Medulla oblongata (tissue), 1 donor: ENCODE results near the gene ZNF660.
A peak's percentile ranks its signal among the peaks of the same experiment; 100 is the strongest.
"Not testable (repeated sequence)": the region's sequence is repeated elsewhere in the genome, so short reads cannot be mapped to it uniquely, and the experiment has no call there.

ENCODE experiments used
- DNase-seq: peaks from one replicate; pipeline ENCODE4 v3.0.0-alpha.2; 2015; ENCODE audit errors: extremely low spot score

ZNF660 gene

GRCh38 chr3:44584646-44585501 lies at the start of gene ZNF660:
Gene ZNF660, plus strand, starts transcription at chr3:44584964. Its CDS starts 9,230 bp downstream, at chr3:44594194.
- DNase-seq = peak; percentile 78

GRCh38 chr3:44535364-44535763 lies 49.4 kb upstream of the ZNF660 start:
- no peak for DNase-seq

GRCh38 chr3:44544811-44545210 lies 40.0 kb upstream of the ZNF660 start:
- DNase-seq = not testable (repeated sequence)

GRCh38 chr3:44554626-44555592 lies 29.9 kb upstream of the ZNF660 start, which contains the start of gene ZKSCAN7:
Gene ZKSCAN7, plus strand, starts transcription at chr3:44555193. Its CDS starts 1,855 bp downstream, at chr3:44557048.
- DNase-seq = peak; percentile 45

- DNase-seq = no peak
These were observed 29.0 kb upstream of the ZNF660 start for GRCh38 chr3:44555723-44556122.

- no peak for DNase-seq
These were observed 27.7 kb upstream of the ZNF660 start for GRCh38 chr3:44557074-44557473.

GRCh38 chr3:44561076-44561475 lies 23.7 kb upstream of the ZNF660 start:
- no peak for DNase-seq

GRCh38 chr3:44562147-44562546 lies 22.6 kb upstream of the ZNF660 start:
- DNase-seq = no peak

GRCh38 chr3:44568561-44568960 lies 16.2 kb upstream of the ZNF660 start:
- no peak for DNase-seq

- no peak for DNase-seq
These were observed 13.7 kb upstream of the ZNF660 start for GRCh38 chr3:44571024-44571423.

GRCh38 chr3:44576613-44577012 lies 8.2 kb upstream of the ZNF660 start:
- no peak for DNase-seq

- not testable (repeated sequence) for DNase-seq
These were observed 7.3 kb upstream of the ZNF660 start for GRCh38 chr3:44577354-44577952.

- not testable (repeated sequence) for DNase-seq
These were observed 6.4 kb upstream of the ZNF660 start for GRCh38 chr3:44578316-44578715.

GRCh38 chr3:44578924-44579515 lies 5.7 kb upstream of the ZNF660 start:
- not testable (repeated sequence) for DNase-seq

GRCh38 chr3:44579749-44580148 lies 5.0 kb upstream of the ZNF660 start:
- not testable (repeated sequence) for DNase-seq

- DNase-seq = not testable (repeated sequence)
These were observed 3.8 kb upstream of the ZNF660 start for GRCh38 chr3:44580971-44581370.

- no peak for DNase-seq
These were observed 11.9 kb downstream of the ZNF660 start for GRCh38 chr3:44596621-44597020.

- no peak for DNase-seq
These were observed 17.0 kb downstream of the ZNF660 start for GRCh38 chr3:44601749-44602148.

- DNase-seq = no peak
These were observed 27.9 kb downstream of the ZNF660 start for GRCh38 chr3:44612678-44613077.

GRCh38 chr3:44624749-44625480 lies 40.2 kb downstream of the ZNF660 start, which contains the start of gene ZNF197:
Gene ZNF197, plus strand, starts transcription at chr3:44625036. Its CDS starts 4,119 bp downstream, at chr3:44629155.
- peak; percentile 94 for DNase-seq

GRCh38 chr3:44628716-44629115 lies 44.0 kb downstream of the ZNF660 start:
- DNase-seq = no peak
